Neuronal stem cell (in vitro differentiated cells): Measurements from ENCODE around the gene THSD7A.

Source experiments
- DNase-seq: peaks from one replicate; pipeline ENCODE4 v3.0.0-alpha.2; 2013; ENCODE audit warnings: low spot score
- H2AFZ ChIP-seq: one replicate; pipeline ENCODE4 v1.6.1; 2013; ENCODE audit warnings: mild to moderate bottlenecking, low read length, inconsistent platforms
- H2AK5ac ChIP-seq: 2 replicates; pipeline ENCODE4 v1.6.1; 2013; ENCODE audit warnings: low read depth, mild to moderate bottlenecking, inconsistent platforms, low read length, moderate library complexity, mixed read lengths
- H2BK120ac ChIP-seq: 2 replicates; pipeline ENCODE4 v1.6.1; 2013; ENCODE audit warnings: low read depth, mild to moderate bottlenecking, inconsistent platforms, low read length, moderate library complexity, mixed read lengths
- H2BK12ac ChIP-seq: one replicate; pipeline ENCODE4 v1.6.1; 2013; ENCODE audit warnings: low read length, inconsistent platforms
- H2BK15ac ChIP-seq: 2 replicates; pipeline ENCODE4 v1.6.1; 2013; ENCODE audit warnings: mild to moderate bottlenecking, low read length, inconsistent platforms, mixed read lengths
- H2BK5ac ChIP-seq: one replicate; pipeline ENCODE4 v1.6.1; 2013; ENCODE audit warnings: inconsistent platforms, mild to moderate bottlenecking, low read length, moderate library complexity
- H3K14ac ChIP-seq: one replicate; pipeline ENCODE4 v1.6.1; 2013; ENCODE audit warnings: low read length, inconsistent platforms
- H3K18ac ChIP-seq: 2 replicates; pipeline ENCODE4 v1.6.1; 2013; ENCODE audit warnings: low read length, inconsistent platforms
- H3K23ac ChIP-seq: 2 replicates; pipeline ENCODE4 v1.6.1; 2013; ENCODE audit warnings: low read depth, mild to moderate bottlenecking, mixed read lengths, low read length, inconsistent platforms; ENCODE audit not compliant: poor library complexity
- H3K27ac ChIP-seq: replicated peaks from 3 replicates; pipeline ENCODE4 v1.5.1; 2013; ENCODE audit warnings: low read length, inconsistent platforms
- H3K27me3 ChIP-seq, 3 experiments: 2 replicates each; pipeline ENCODE4 v1.6.1; 2013; ENCODE audit warnings: low read length in 3 of 3, mild to moderate bottlenecking in 2 of 3, inconsistent platforms in 1 of 3, low read depth in 1 of 3, mixed read lengths in 1 of 3, moderate library complexity in 1 of 3; ENCODE audit not compliant: control insufficient read depth in 3 of 3, insufficient read depth in 3 of 3
- H3K36me3 ChIP-seq, 2 donors: replicated peaks in 1 of 2; 2 replicates each; pipeline ENCODE4 v1.6.1; 2013; ENCODE audit warnings: low read length in 2 of 2; ENCODE audit not compliant: control insufficient read depth in 2 of 2, insufficient read depth in 2 of 2
- H3K4ac ChIP-seq: 2 replicates; pipeline ENCODE4 v1.6.1; 2013; ENCODE audit warnings: inconsistent platforms, mild to moderate bottlenecking, low read length, moderate library complexity
- H3K4me1 ChIP-seq, 2 donors: 1 replicate in 1 of 2; 2 replicates in 1 of 2; pipeline ENCODE4 v1.6.1; 2013; ENCODE audit warnings: low read length in 2 of 2, low read depth in 1 of 2; ENCODE audit not compliant: control insufficient read depth in 2 of 2, insufficient read depth in 1 of 2
- H3K4me2 ChIP-seq: one replicate; pipeline ENCODE4 v1.6.1; 2013; ENCODE audit warnings: mild to moderate bottlenecking, low read length, inconsistent platforms; ENCODE audit not compliant: insufficient read depth, poor library complexity, severe bottlenecking
- H3K4me3 ChIP-seq, 2 donors: 2 replicates each; pipeline ENCODE4 v1.5.1; 2013; ENCODE audit warnings: low read length in 2 of 2, mild to moderate bottlenecking in 2 of 2, inconsistent platforms in 1 of 2, moderate library complexity in 1 of 2
- H3K79me1 ChIP-seq: one replicate; pipeline ENCODE4 v1.6.1; 2013; ENCODE audit warnings: low read depth, mild to moderate bottlenecking, inconsistent platforms, low read length, moderate library complexity
- H3K9ac ChIP-seq: one replicate; pipeline ENCODE4 v1.6.1; 2013; ENCODE audit warnings: mild to moderate bottlenecking, low read depth, low read length, inconsistent platforms; ENCODE audit not compliant: poor library complexity
- H3K9me3 ChIP-seq, 2 donors: replicated peaks in 1 of 2; 2 replicates each; pipeline versions ENCODE3 to v1.6.1; 2013; ENCODE audit warnings: low read length in 2 of 2, mild to moderate bottlenecking in 2 of 2, inconsistent platforms in 1 of 2, low read depth in 1 of 2, mixed read lengths in 1 of 2, moderate library complexity in 1 of 2; ENCODE audit not compliant: control insufficient read depth in 2 of 2, insufficient read depth in 1 of 2
- H4K8ac ChIP-seq: one replicate; pipeline ENCODE4 v1.6.1; 2013; ENCODE audit warnings: low read depth, mild to moderate bottlenecking, inconsistent platforms, low read length, moderate library complexity
- H4K91ac ChIP-seq: one replicate; pipeline ENCODE4 v1.6.1; 2013; ENCODE audit warnings: low read length, low read depth, mild to moderate bottlenecking, inconsistent platforms; ENCODE audit not compliant: poor library complexity
- WGBS, 2 donors: extraction: QIAGEN DNeasy Blood & Tissue Kit; methylation state at CpG; one replicate each; pipeline ENCODE4 v1.1.7; 2013; ENCODE audit warnings: missing lambda C conversion rate in 2 of 2, mixed read lengths in 1 of 2; ENCODE audit not compliant: insufficient read length in 2 of 2, insufficient replicate concordance in 1 of 2; ENCODE audit errors: extremely low coverage in 2 of 2; 5-methylcytosine and 5-hydroxymethylcytosine counted together

The THSD7A gene

DNA sequence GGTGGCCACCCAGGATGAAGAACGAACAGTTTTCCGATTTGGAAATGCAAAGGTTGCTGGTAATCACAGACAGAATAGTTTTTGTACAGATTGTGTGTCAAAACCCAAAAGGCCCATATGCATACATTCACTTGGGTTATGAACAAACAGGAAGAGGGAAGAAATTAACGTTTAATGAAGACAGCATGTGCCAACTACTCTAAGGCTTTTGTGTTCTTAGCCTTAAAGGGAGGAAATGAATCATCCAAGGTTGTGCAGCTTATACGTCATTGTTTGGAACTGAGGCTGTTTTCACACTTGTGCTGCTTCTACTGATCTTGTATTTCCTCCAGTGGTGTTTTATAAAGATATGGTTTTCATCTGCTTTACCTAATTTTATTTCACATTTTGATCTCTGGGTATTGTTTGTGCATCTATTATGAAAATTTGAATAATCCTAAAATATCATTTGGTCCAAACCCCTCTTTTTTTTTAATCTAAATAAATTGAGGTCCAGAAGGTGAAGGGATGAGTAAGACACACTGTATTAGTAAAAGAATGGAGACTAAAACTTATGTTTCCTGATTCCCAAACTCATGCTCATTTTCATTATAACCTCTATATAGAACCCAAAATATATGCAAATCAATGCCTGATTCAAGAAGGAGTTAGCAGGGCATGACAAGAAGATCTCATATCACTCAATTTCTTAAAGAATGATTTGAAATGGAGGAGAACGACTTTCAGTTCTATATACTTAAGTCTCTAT lies 373.1 kb downstream of the THSD7A start:
- no peak overlapping the region for H3K18ac ChIP-seq
- no peak overlapping the region for H3K4ac ChIP-seq
- no peak overlapping the region for H3K9ac ChIP-seq
- H4K91ac ChIP-seq: no peak overlapping the region
- no peak overlapping the region for H3K4me2 ChIP-seq
- no peaks in the 10 kb centered on the region for H3K9me3 ChIP-seq
- no peak overlapping the region for H3K14ac ChIP-seq
- H3K23ac ChIP-seq: no peak overlapping the region
- H3K4me3 ChIP-seq: no peak overlapping the region
- H3K79me1 ChIP-seq: no peaks in the 10 kb centered on the region
- H2BK12ac ChIP-seq: no peak overlapping the region
- WGBS, 2 donors: no CpG with 5 or more reads among the region's 5 CpGs
- H2BK5ac ChIP-seq: no peak overlapping the region
- no peak overlapping the region for H3K27ac ChIP-seq
- H3K4me1 ChIP-seq: peaks cover 0 to 7% of the 10 kb centered on the region in 2 donors
- H4K8ac ChIP-seq: no peak overlapping the region
- no peak overlapping the region for H2BK120ac ChIP-seq
- peak overlapping the region; percentile 54 for H2AFZ ChIP-seq
- no peaks in the 10 kb centered on the region for H3K27me3 ChIP-seq
- H3K36me3 ChIP-seq: no peaks in the 10 kb centered on the region
- DNase-seq: no peak
- no peak overlapping the region for H2BK15ac ChIP-seq
- H2AK5ac ChIP-seq: no peak overlapping the region

DNA sequence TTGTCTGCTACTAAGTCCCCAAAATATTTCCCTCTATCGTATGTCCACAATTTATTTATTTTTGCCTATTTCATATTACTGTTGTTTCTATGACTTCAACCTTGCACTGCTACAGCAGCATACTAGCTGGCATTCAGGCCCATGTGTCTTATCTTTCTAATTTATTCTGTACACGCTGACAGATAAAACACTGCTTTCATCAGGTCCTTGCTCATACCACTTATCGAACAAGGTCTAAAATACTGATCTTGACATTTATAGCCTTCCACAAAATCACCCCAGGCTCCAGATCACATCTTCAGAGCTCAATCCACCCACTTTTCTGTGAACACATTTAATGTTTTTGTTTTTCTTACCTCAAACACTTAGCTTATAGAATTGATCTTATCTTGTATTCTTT lies 374.6 kb downstream of the THSD7A start:
- Histone ChIP-seq H3K9me3 (no peaks in the 10 kb centered on the region), H3K9ac (no peak overlapping the region), H3K18ac (no peak overlapping the region)

DNA sequence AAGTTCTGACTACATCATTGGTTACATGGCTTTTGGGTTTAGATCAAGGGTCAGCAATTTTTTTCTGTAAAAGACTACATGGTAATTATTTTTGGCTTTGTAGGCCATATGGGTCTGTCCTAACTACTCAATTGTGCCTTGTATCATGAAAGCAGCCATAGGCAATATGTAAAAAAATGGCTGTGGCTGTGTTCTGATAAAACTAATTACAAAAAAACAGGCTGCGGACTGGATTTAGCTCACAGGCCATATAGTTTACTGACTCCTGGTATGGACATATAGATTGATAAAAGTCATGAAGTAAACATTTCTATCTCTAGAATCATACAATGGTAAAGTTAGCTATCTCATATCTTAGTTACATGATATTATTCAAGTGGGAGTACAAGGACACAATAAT lies 375.4 kb downstream of the THSD7A start:
- no peak overlapping the region for H3K9ac ChIP-seq
- no peak overlapping the region for H2BK12ac ChIP-seq
- no peak overlapping the region for H2BK15ac ChIP-seq
- H2BK5ac ChIP-seq: no peak overlapping the region
- H4K8ac ChIP-seq: no peak overlapping the region
- no CpG with 5 or more reads among the region's 1 CpG for WGBS, 2 donors
- DNase-seq: no peak
- no peak overlapping the region for H4K91ac ChIP-seq
- H2AFZ ChIP-seq: no peak overlapping the region
- H3K4me3 ChIP-seq: no peak overlapping the region
- no peak overlapping the region for H2BK120ac ChIP-seq
- no peaks in the 10 kb centered on the region for H3K79me1 ChIP-seq
- H3K9me3 ChIP-seq: no peaks in the 10 kb centered on the region
- H3K36me3 ChIP-seq: no peaks in the 10 kb centered on the region
- H3K27me3 ChIP-seq: no peaks in the 10 kb centered on the region
- no peak overlapping the region for H3K27ac ChIP-seq
- H3K23ac ChIP-seq: no peak overlapping the region
- H3K4ac ChIP-seq: no peak overlapping the region
- H3K4me1 ChIP-seq: peaks cover 0 to 7% of the 10 kb centered on the region in 2 donors
- no peak overlapping the region for H2AK5ac ChIP-seq
- H3K14ac ChIP-seq: no peak overlapping the region
- no peak overlapping the region for H3K4me2 ChIP-seq
- H3K18ac ChIP-seq: no peak overlapping the region

More for the DNA sequence above, 374.6 kb downstream of the THSD7A start:
- no CpG with 5 or more reads among the region's 3 CpGs for WGBS, 2 donors
- Histone ChIP-seq H2BK15ac (no peak overlapping the region), H2BK120ac (no peak overlapping the region), H2AFZ (peak overlapping the region; percentile 4), H3K4me2 (no peak overlapping the region), H3K14ac (no peak overlapping the region), H2BK5ac (no peak overlapping the region), H3K36me3 (no peaks in the 10 kb centered on the region), H3K23ac (no peak overlapping the region), H2BK12ac (no peak overlapping the region), H4K91ac (no peak overlapping the region), H2AK5ac (no peak overlapping the region), H3K4ac (no peak overlapping the region), H3K79me1 (no peaks in the 10 kb centered on the region), H3K27me3 (no peaks in the 10 kb centered on the region), H4K8ac (no peak overlapping the region), H3K4me1 (peaks cover 0 to 7% of the 10 kb centered on the region in 2 donors), H3K27ac (no peak overlapping the region), H3K4me3 (no peak overlapping the region)
- no peak for DNase-seq

DNA sequence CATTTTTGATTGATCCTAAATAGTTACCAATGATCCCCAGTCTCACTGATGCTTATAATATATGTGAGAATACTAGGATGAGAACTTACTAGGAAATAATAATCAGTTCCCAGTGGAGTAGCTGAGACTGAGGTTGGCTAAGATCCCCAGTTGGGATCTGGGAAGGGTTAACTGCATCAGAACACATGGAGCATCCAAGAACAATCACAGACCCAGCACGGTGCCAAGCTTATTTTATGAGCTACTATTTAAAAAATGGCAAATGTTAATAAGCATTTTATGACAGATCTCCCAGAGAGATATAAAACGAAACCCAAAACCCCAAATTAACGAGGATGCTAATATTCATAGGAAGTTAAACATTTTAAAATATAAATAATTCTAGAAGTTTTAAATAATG lies 379.5 kb downstream of the THSD7A start:
- no peak overlapping the region for H2BK15ac ChIP-seq
- H2BK5ac ChIP-seq: no peak overlapping the region
- no peak overlapping the region for H4K8ac ChIP-seq
- WGBS, 2 donors: no CpG with 5 or more reads among the region's 3 CpGs
- H3K14ac ChIP-seq: no peak overlapping the region
- no peak overlapping the region for H2BK12ac ChIP-seq
- H3K36me3 ChIP-seq: no peaks in the 10 kb centered on the region
- no peaks in the 10 kb centered on the region for H3K4me1 ChIP-seq
- no peak overlapping the region for H3K4me3 ChIP-seq
- H3K4me2 ChIP-seq: no peak overlapping the region
- no peak overlapping the region for H2BK120ac ChIP-seq
- no peak overlapping the region for H3K18ac ChIP-seq
- H2AFZ ChIP-seq: no peak overlapping the region
- no peak overlapping the region for H3K9ac ChIP-seq
- H3K4ac ChIP-seq: no peak overlapping the region
- no peaks in the 10 kb centered on the region for H3K27me3 ChIP-seq
- no peak overlapping the region for H2AK5ac ChIP-seq
- no peak for DNase-seq
- H3K9me3 ChIP-seq: no peaks in the 10 kb centered on the region
- no peak overlapping the region for H4K91ac ChIP-seq
- no peak overlapping the region for H3K23ac ChIP-seq
- no peak overlapping the region for H3K27ac ChIP-seq
- no peaks in the 10 kb centered on the region for H3K79me1 ChIP-seq
